ENCODE measurements around the gene ZNF777.
"Not testable (repeated sequence)": the region's sequence is repeated elsewhere in the genome, so short reads cannot be mapped to it uniquely, and the experiment has no call there.

The ZNF777 gene

DNA sequence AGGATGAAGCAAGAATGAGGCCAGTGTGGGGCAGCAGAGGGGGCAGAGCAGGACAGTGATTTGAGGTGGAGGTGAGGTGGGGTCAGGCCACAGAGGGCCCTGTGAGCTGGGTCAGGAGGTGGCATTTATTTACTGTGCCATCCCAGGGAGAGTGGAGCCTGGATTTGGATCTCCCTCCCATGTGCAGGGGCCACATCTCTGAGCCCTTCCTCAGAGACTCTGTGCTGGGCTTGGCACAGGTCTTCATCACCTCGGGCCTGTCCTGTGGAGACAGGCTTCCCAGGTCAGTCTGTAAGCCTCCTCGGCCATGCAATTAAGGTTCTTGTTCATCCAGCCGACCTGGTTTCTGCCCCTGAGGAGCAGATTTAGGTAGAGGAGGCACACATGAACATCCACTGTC is 40.9 kb downstream of the ZNF777 start:
- TF ChIP-seq CTCF (conservative IDR thresholded peaks at IDR 0.05) (no peak), ZFX (IDR thresholded peaks at IDR 0.05) (no peak)
- no peak overlapping the region for H3K27ac ChIP-seq

GRCh38 chr7:149415391-149416071 is 45.3 kb downstream of the ZNF777 start:
- H3K27ac ChIP-seq, result no peak overlapping the region
- no peak for TF ChIP-seq CTCF (conservative IDR thresholded peaks at IDR 0.05)

DNA sequence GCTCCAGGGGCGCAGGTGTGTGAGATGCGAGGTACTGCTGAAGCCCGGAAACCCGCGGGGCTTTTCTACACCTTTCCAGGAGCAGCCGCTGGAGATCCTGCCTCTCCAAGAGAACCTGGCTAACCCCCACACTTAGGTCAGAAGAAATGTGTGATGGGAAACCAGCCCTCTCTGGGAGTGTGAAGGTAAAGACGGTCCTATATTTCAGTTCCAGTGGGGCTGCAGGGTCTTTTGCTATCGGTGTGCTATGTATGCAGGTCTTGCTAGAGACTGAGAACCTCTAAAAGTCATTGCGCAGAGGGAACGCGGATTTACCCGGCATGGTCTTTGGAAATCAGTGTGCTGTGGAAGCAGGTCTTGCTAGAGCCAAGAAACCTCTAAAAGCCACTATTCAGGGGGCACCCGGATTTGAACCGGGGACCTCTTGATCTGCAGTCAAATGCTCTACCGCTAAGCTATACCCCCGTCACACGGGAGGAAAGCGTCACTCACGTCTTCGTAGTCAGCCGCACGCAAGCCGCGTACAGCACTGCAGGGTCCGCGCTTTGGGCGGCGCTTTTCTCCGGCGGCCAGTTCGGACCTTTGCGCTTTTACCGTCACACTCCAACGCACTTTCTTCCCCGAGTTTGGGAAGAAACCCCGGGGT is 46.0 kb downstream of the ZNF777 start:
- TF ChIP-seq ZFX (IDR thresholded peaks at IDR 0.05), result no peak
- no peak for TF ChIP-seq CTCF (conservative IDR thresholded peaks at IDR 0.05)
- H3K27ac ChIP-seq, result no peak overlapping the region

- no peak for TF ChIP-seq CTCF (conservative IDR thresholded peaks at IDR 0.05)
- TF ChIP-seq ZFX (IDR thresholded peaks at IDR 0.05), result no peak
- no peak overlapping the region for H3K27ac ChIP-seq
Observed at GRCh38 chr7:149414171-149414570, 46.7 kb downstream of the ZNF777 start.

- H3K27ac ChIP-seq, result not testable (repeated sequence)
Observed at GRCh38 chr7:149413083-149413482, 47.8 kb downstream of the ZNF777 start.

GRCh38 chr7:149409895-149410294 is 51.0 kb downstream of the ZNF777 start:
- TF ChIP-seq ZFX (IDR thresholded peaks at IDR 0.05) (no peak), CTCF (conservative IDR thresholded peaks at IDR 0.05) (no peak)

GRCh38 chr7:149404825-149405224 is 56.0 kb downstream of the ZNF777 start:
- no peak for TF ChIP-seq CTCF (conservative IDR thresholded peaks at IDR 0.05)
- TF ChIP-seq ZFX (IDR thresholded peaks at IDR 0.05), result no peak
- no peak overlapping the region for H3K27ac ChIP-seq

More at GRCh38 chr7:149409895-149410294, 51.0 kb downstream of the ZNF777 start:
- H3K27ac ChIP-seq, result no peak overlapping the region

DNA sequence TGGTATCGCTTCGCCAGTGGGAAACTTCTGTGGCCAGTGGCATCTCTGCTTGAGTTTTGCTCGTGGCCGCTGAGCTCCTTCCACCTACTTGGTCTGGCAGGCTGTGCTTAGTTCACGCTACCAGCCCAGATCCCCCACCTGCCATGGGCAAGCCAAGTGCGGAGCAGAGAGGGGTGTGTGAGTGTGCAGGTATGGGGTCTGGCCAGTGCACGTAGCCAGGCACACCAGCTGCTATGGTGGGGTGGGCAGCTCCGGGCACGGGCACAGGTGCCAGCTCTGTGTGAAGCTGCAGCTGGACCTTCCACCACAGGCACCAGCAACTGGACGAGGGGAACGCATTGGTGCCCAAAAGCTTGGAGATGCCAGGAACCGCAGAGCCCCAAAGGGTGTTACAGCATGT is 56.5 kb downstream of the ZNF777 start:
- TF ChIP-seq ZFX (IDR thresholded peaks at IDR 0.05) (no peak), CTCF (conservative IDR thresholded peaks at IDR 0.05) (no peak)
- H3K27ac ChIP-seq, result no peak overlapping the region

Data from C4-2B (cell line).